NCI-H2107 treated with DMSO at 0.1 percent for 48 hours (cell line): ENCODE results near the gene SPTB.

Experiments
- DNase-seq: peaks from one replicate; lab custom pipeline; 2025; ENCODE audit not compliant: unreplicated experiment; lab: John Stamatoyannopoulos, UW

SPTB gene

DNA sequence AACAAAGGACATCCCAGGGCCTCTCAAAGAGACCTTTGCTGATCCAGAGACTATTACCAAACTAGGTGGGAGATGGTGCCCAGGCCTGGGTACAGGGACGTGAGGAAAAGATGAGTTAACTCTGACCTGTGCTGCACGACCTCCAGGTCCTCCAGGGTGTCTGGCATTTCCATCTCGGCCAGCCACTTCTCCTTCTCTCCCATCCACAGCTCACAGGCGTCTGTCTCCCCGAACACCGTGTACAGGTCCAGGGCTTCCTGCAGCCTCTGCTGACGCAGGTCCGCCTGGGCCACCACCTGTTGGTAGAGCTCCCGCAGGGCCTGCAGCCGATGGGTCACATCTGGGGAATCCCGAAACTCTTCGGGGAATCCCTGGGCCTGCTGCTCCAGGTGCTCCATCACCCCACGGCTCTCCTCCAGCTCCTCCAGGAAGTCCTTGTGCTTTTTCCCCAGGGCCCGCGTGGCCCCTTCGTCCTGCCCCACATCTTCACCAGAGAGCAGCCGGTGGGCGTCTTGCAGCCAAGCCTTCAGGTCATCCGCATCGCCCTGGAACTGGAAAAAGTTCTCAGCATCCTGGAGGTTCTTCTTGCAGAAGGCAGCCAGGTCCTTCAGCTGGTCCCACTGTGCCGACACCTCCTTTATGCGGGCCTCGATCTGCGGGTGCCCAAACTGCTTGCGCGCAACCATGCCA, 86.7 kb downstream of the SPTB start:
- DNase-seq = no peak

DNA sequence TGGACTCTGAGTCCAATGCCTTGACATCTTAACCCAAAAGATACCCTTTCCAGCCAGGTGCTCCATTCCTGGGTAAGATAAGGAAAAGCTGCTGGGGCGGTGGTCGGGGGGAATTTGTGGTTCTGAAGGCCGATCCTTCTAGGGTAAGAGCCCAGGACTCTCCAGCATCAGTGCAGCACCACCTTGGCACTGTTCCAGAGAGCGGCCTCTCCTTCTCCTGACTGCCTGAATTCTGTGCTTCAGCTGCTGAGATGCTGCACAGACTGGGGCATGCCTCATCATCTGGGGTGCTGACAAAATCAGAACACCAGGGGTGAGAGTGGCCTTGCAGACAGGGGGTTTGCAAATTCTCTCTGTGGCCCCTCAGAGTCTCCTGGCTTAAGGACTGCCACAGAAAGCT, 87.5 kb downstream of the SPTB start:
- no peak for DNase-seq

DNA sequence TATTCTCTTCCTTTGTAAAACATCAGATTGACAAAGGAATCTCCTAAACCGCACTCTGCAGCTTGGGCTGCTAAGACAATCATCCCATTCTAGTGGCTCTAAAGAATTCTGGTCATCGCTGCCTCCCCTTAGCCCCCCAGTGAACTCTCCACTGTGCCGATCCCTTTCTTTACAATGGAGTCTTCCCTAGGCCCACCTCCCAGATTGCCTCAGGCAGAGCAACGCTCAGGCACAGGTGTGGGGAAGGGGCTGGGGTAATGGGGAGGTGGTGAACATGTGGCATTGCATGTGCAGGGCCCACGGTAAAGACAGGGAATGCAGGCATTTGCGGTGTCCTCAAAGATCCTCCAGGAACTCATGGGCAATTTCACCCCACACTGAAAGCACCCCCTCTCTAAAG, 89.2 kb downstream of the SPTB start:
- no peak for DNase-seq

DNA sequence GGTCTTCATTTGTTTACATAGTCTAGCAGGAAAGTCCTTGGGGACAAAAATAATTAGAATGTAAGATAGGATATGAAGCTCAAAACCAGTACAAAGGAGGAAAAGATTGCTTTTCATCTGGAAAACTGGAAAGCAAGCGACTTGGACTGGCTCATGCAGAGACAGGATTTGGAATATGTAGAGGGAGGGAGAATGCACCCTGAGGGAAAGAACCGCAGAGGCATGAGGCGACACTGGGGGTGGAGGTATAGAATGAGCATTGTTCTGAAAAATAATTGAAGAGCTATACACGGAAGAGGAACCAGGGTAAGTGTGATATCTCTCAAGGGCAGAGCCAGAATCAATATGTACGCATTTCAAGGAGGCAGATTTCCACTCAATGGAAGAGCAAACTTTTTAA, 90.0 kb downstream of the SPTB start:
- no peak for DNase-seq

DNA sequence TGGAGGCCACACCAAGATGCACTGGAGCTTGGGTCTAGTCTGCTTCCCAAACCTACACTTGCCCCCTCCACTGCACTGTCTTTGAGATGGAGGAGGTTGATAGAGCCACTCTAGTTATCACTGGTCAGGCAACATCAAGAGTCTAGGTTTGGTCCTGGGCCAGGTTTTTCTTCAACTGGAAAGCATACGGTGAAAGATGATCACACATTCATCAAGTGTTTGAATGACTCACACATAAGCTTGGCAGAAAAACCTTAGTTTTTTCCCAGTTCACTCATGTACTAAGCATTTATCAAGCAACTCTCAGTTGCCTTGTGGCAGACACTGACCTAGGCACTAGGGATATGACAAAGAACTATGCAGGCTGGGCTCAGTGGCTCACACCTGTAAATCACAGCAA, 91.0 kb downstream of the SPTB start:
- peak; percentile 46 for DNase-seq

DNA sequence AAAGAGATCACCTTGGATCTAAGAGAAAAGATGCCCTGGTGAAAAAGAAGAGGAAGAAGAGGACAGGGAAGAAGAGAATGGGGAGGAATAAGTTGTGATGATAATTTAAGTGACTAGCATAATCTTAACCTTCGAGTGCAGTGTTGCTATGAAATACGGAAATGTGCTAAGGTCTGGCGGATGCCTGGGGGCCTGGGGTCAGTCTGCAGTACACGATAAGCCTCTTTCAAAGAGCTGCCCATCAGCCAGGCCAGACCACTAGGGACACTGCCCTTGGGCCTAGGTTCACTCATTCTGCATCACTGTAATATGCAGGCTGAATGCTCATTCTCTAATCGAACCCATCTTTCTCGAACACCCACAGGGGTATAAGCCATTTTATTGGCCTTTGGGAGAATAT, 92.1 kb downstream of the SPTB start:
- DNase-seq = no peak

DNA sequence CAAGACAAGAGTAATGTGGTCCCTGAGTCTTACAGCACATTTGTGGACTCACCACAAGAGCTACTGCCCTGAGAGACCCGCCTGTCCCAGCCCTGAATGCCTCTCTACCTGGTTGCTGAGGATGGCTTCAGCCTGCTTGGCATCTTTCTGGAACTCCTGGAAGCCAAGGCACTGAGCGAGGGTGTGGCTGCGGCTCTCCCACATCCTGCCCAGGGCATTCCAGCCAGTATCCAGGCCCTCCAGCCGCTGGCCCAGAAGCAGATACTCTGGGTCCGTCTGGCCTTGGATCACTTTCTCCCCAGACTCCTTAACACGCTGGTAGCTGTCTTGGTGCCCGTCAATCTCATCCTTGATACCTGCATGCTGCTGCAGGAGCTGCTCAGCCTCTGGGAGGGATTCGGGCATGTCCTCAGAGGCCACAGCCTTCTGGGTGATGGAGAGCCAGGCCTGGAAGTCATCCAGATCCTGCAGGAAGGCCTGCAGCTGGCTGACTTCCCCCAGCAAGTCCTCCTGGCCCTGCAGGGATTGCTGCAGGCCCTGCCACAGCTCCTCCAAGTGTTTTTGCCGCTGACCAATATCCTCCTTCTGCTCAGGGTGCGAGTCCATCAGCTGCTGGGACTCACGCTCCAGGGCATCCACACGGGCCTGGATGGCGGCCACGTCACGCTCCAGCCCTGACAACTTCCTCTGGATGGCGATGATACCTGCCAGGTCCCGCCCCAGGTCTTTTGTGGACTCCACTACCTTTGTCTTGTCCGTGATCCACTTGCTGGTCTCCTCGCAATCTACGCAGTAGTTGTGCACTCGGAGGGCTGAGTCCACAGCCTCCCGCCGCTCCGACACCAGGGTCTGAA, 93.2 kb downstream of the SPTB start:
- DNase-seq = no peak

DNA sequence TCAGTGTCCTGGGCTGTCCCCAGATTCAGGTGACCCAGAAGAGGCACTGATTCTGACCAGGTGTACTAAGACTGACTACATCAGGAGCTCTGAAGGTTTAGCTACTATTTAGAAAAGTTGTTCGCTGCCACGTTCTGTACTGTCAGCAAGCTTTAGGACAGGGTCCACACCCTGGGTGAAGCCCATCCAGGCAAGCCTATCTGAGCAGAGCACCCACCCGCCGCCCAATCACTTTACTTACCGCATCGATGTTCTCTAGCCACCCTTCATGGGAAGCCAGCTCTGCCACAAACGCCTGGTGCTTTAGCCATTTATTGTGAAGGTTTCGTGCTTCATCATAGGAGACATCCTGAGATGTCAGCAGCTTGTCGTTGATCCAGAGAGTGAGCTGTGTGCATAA, 95.7 kb downstream of the SPTB start:
- DNase-seq = no peak

DNA sequence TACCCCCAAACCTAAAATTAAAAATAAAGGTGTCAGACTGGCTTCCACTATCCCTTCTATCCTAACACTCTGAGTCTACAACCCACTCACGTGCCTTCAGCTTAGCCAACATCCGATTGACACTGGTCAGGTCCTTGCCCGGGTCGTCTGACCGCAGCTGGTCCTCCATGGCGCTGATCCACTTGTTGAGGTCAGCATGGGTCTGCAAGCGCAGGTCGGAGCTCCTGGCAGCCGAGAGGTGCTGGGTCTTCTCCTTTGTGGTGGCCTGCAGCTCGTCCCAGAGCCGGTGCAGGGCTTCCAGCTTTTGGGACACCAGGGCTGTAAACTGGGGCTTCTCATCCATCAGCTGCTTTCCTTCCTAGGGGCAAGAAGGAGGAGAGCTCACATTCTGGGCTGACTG, 97.5 kb downstream of the SPTB start:
- no peak for DNase-seq

DNA sequence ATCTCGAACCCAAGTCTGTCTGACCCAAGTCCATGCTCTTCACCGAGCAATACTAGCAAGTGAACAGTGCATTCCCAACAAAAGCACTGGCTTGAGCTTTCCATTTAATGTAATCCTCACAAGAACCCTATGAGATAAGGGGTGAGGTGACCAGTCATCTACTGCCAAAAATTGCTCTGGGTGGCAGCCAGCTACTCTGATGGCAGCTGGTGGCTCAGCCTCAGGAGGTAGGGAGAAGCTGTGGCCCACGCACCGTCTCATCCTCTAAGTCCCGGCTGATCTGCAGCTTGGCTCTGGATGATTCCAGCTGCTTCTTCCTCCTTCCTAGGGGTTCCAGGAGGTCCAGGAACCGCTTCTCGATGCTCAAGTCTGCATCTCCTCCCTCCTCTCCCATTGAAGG, 100.2 kb downstream of the SPTB start:
- DNase-seq = no peak

DNA sequence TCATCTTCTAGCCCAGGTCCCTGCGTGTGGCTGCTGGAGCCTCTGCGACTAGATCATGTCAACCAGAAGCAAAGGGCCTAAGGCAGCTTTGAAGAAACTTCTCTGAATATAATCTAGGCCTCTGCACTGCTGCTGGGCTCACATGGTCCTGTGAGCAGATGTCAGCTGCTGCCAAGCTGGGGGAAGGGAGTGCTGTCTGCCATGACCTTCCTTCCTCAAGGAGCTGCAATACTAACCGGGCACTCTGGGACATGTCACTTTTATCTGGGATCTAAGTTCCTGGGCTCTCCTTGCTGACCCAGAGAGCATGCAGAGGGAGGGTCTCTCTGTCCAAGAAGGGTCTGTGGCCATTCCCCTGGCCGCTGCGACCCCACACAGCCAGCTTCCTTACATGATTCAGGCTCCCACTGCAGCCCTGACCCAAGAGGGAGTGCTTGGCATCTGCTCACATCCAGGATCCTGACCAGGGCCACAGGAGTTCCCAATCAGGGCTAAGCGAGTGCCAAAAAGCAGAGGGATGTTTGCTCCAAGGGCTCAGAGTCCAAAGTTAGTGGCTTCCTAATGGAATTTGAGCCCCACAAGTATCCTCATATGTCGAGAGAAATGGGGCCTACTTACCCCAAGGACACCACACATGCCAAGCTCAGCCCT, 101.5 kb downstream of the SPTB start:
- DNase-seq = no peak

DNA sequence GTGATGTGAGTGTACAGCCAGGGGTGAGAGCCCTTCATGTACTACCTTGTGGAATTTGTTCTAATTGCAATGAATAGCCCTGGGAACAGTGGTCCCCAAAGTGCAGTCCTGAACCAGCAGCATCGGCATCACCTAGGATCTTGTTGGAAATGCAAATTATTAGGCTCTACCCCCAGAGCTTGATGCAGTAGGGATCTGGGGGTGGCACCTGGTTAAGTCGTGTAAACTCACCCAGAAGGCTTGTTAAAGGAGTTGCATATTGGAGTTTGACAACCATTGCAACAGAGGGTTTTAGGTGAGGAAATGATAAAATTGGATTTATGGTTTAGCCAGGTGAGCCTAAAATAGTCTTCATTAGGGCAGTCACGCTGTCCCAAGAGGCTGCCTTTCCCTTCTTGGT, 102.2 kb downstream of the SPTB start:
- DNase-seq = no peak

DNA sequence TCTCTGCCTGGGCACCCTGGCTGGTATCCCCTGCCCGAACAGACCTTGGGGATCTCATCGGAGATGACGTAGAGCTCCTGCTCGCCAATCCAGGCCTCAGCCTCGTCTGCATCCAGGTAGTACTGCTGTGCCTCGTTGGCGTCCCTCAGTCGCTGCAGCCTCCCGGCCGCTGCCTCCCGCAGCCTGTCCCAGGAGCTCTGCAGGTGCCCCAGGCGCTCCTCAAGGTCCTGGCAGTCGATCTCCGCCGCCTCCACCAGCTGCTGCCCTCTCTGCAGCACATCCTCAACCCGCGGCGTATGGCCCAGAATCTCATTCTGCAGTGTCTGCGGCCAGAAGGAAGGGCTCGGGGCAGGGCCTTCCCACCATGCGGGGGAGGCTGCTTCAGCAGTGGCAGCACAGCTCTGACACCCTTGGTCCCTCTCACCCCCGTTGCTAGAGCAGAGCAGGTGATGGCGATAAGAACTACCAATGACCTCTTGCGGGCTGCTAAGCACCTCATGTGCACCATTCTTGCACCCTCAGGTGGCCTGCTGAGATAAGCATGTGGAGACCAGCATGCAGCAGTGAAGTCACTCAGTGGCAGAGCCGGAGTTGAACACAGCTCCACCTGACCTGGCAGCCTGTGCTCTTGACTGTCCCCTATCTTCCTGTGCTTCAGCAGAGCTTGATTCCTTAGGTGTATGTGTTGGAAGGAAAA, 104.5 kb downstream of the SPTB start:
- no peak for DNase-seq

DNA sequence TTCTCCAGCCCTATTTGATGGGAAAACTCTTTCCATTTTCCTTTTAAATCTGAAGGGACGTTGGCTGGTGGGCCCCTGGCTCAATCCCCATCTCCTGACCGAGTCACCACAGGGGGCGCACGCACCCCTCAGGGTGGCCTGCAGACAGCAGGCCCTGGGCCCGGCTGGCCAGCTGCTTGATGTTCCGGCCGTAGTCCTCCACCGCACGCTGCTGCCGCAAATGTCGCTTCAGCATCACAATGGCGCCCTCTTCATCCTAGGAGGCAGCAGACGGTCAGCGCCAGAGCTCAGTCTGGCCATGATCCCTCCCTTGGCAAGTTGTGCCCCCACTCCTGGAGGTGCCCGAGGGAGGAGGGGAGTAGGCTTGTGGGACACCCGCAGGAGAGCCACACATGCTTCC, 105.4 kb downstream of the SPTB start:
- DNase-seq = no peak

DNA sequence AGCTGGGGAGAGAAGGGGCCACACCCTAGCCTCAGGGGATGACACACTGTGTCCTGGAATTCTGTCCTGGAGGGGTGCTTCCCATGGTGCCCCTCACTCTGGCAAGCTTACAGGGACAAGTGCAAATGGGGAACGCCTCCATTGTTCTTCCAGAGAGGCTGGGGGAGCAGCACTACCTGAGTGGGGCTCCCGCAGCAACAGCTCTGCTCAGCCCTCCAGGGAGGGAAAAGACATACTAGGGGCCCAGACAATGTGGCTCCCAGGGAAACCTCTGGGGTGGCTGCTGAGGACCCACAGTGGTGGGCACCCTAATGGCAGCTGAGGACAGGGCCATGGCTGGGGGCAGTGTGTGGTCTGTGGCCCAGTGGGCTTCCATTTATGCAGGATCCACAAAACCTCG, 106.1 kb downstream of the SPTB start:
- no peak for DNase-seq

DNA sequence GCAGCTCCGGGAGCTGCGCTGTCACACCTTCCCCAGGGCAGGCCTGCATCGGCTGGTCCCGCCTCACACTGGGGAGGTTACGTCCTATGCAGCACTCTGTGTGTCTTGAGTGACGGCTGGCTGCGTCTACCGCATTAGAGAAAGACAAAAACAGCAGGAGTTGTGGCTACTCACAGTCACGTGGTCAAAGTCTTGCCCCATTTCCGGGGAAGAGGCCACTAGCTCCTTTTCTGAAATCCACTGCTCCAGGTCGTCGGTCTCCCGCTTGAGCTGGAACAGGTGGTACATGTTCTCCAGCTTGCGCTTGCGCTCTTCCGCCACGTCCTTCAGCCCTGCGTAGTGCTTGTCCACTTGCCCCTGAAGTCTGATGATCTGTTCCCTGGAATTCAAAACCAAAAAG, 106.7 kb downstream of the SPTB start:
- no peak for DNase-seq

DNA sequence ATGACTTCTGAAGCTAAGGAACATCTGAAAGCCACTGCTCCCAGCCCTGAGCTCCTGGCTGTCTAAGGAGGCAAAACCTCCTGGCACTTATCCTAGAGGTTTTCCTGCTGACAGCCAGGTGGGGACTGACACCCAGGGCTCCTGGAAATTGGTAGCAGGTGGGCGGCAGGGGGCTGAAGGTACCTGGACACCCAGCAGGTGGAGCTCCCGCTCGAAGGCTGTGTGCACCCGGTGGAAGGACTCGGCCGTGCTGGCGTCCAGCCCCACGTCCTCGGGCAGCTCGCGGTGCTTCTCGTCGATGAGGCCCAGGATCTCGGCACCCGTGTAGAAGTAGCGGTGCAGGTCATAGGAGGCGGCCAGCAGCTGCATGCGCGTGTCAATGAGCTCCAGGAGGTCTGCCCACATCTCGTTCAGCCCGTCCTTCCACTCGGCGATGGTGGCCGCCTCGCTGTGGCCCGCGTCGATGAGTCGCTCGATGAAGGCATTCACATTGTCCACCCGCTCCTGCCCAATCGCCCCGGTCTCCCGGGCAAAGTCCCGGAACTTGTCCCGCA, 107.2 kb downstream of the SPTB start:
- no peak for DNase-seq

DNA sequence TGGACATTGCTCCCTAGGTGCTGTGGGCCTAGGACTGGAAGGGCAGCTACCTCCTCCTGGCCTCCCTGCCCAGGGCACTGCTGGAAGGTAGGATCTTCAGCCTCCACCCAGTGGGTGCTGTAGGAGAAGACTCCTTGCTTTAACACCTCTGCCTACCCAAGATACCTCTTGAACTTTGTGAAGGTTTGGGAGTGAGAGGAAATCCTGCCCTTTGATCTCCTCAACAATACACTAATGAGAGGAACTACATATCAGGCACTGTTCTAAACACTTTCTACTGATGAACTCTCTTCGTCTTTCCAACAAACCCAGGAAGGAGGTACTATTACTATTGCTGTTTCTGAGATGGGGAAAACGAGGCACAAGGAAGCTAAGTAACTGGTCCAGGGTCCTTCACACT, 108.5 kb downstream of the SPTB start:
- DNase-seq = no peak

DNA sequence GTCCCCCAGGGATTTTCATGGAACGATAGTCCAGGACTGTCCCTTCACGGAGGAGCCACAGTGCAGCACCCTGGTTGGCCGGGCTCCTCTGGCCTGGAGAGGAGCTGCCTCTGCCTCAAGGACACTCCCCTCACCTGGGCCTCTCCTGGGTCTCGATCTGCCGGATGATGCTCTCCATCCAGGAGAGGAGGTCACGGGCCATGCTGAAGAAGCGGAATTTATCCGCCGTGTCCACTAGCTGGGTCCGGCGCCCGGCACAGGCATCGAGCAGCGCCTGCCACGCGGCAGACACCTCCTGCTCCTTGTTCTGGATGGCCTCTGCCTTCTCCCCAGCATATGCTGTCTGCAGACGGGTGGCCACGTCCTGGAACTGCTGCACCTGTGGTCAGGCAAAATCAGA, 109.0 kb downstream of the SPTB start:
- no peak for DNase-seq

DNA sequence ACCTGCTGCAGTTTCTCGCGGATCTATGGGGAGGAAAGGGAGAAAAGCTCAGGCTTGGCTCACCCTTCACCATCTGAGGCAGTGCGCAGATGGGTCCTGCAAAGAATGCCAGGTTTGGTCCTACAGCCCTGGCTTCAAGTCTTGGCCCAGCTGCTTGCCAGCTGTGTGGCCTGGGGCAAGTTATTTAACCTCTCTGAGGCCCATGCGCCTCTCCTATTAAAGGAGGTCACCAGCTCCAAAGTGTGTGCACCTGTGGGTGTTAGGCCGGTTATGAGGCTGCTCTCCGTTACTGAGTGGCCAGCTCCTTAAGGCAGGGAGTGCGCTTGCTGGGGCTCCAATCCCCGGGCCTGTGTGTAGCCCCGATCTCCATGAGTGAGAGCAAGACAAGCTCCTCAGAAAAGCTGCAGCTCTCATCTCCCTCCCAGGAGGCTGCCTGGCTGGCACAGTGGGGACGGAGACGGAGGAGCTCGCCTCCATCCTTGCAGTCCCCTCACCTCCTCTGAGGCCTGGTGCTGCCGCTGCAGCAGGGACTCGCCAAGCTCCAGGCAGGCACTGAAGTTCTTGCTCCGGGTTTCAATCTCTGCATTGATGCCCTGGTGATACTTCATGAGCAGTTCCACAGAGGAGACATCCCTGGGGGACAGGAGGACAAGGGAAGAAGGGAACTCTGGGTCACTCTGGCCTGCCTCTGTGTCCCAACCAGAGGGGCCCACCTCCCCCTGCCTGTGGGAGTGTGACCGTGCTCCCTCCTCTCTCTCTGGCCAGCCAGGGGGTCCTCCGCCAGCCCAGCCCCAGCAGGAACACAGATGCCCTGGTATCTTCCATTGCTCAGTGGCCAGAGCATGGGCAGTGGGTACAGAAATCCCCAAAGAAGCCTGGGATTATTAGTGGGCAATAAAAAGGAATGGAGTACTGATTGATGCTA, 110.3 kb downstream of the SPTB start:
- no peak for DNase-seq
